Measurements from ENCODE around the gene PLCD1.
A peak's percentile ranks its signal among the peaks of the same experiment; 100 is the strongest.
"Not testable (repeated sequence)": the region's sequence is repeated elsewhere in the genome, so short reads cannot be mapped to it uniquely, and the experiment has no call there.

PLCD1 gene

GRCh38 chr3:38029400-38030125, at the start of gene PLCD1:
Gene PLCD1 (minus strand): TSS chr3:38029642. CDS start chr3:38029539, 103 bp downstream.
- POLR2A ChIA-PET: interaction anchor here (1.0 kb wide), 1 partner anchor 10 kb away, joined by 5 read pairs; the partner anchor contains the start of gene DLEC1
- CTCF ChIA-PET: interaction anchor here (0.7 to 1.1 kb wide), 4 partner anchors 10 to 32 kb away, joined by 3 to 4 read pairs (median 3); no protein-coding TSS in a partner anchor
- DNase-seq (ENCODE audit: low read depth, low spot score): no peak
- no peak for TF ChIP-seq CTCF (IDR thresholded peaks at IDR 0.05; ENCODE audit: insufficient read depth, low read length, missing control alignments)
- peak within 1 kb of the TSS; percentile 66 for H3K4me3 ChIP-seq (ENCODE audit: low read depth, low read length)

- POLR2A ChIA-PET; H3K4me3 ChIP-seq (ENCODE audit: low read depth, low read length); CTCF ChIA-PET; DNase-seq (ENCODE audit: low read depth, low spot score): not testable (repeated sequence)
These were observed 47.6 kb upstream of the PLCD1 start for GRCh38 chr3:38077073-38077472.

DNA sequence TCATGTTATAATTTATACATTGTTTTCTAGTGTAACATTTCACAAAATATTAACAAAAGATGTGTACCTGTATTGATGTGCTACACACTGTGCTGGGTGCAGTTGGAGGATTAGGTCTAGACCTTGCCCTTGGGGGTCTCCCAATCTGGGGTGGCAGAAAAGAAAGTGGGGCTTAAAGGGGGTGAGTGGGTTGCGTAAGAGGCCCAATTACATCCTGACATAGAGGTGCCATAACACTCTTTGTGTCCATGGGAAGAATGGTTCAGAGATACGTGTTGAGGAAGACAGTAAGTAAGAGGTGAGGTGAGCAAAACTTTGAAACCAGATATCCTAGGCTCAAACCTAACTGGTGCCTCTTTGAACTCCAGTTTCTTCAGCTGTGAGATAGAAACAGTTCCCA, 40.6 kb upstream of the PLCD1 start:
- POLR2A ChIA-PET: no interaction called here
- CTCF ChIA-PET: no interaction called here
- no peak for TF ChIP-seq CTCF (IDR thresholded peaks at IDR 0.05; ENCODE audit: insufficient read depth, low read length, missing control alignments)
- H3K4me3 ChIP-seq (ENCODE audit: low read depth, low read length): no peak overlapping the region
- no peak for DNase-seq (ENCODE audit: low read depth, low spot score)

GRCh38 chr3:38067508-38068233, 38.2 kb upstream of the PLCD1 start:
- CTCF ChIA-PET: no interaction called here
- POLR2A ChIA-PET: no interaction called here
- DNase-seq (ENCODE audit: low read depth, low spot score): no peak
- no peak overlapping the region for H3K4me3 ChIP-seq (ENCODE audit: low read depth, low read length)
- no peak for TF ChIP-seq CTCF (IDR thresholded peaks at IDR 0.05; ENCODE audit: insufficient read depth, low read length, missing control alignments)

- CTCF ChIA-PET; POLR2A ChIA-PET; H3K4me3 ChIP-seq (ENCODE audit: low read depth, low read length); DNase-seq (ENCODE audit: low read depth, low spot score): not testable (repeated sequence)
These were observed 35.0 kb upstream of the PLCD1 start for GRCh38 chr3:38064453-38064852.

DNA sequence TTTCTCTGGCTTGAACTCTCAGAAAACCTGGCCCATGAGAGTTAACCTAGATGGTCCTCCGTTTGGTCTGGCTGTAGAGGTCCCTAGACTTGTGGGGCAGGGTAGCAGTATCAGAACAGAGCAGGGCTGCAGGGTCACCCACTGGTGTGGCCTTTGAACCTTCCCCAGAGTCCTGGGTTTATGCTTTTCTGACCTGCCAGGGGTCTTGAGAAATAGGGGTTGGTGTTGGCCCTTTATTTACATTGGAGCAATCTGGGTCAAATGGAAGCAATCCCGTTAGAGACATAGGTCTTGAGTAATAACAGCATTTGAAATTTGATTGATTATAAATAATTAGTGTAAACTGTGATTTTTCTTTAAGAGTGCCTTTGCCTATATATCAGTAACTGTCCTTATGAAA, 33.4 kb upstream of the PLCD1 start:
- ChIA-PET POLR2A (no interaction called here), CTCF (no interaction called here)
- TF ChIP-seq CTCF (IDR thresholded peaks at IDR 0.05; ENCODE audit: insufficient read depth, low read length, missing control alignments): no peak
- H3K4me3 ChIP-seq (ENCODE audit: low read depth, low read length): no peak overlapping the region
- no peak for DNase-seq (ENCODE audit: low read depth, low spot score)

DNA sequence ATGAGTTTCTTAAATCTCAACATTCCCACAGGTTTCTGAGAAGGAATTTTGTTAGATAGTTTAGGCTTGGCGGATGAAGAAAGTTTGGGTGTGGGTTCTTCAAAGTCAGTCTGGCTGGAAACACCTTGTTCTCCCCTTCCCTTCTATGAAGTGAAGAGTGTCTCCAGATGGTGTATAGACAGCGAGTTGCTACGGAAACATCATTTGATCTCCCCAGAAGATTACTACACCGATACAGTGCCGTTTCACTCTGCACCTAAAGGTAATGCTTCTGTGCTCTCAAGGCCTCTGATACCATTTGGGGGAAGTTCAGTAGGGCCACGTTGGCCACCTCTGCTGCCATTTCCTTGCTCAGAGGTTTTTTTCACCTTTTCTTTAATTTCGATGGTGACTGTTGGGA, 30.1 kb upstream of the PLCD1 start:
- CTCF ChIA-PET: no interaction called here
- TF ChIP-seq CTCF (IDR thresholded peaks at IDR 0.05; ENCODE audit: insufficient read depth, low read length, missing control alignments): no peak
- no peak for DNase-seq (ENCODE audit: low read depth, low spot score)

More for the DNA sequence above, 30.1 kb upstream of the PLCD1 start:
- H3K4me3 ChIP-seq (ENCODE audit: low read depth, low read length): no peak overlapping the region
- POLR2A ChIA-PET: interaction anchor here (0.6 kb wide), 1 partner anchor 10 kb away, joined by 3 read pairs; no protein-coding TSS in a partner anchor
